GM18511 (cell line): Measurements from ENCODE around the gene MAP3K14.
A peak's percentile ranks its signal among the peaks of the same experiment; 100 is the strongest.

ENCODE experiments used
- ATAC-seq: cut with Tn5 transposase; IDR thresholded peaks from one replicate; pipeline ENCODE4 v1.9.1; 2021; ENCODE audit warnings: mild to moderate bottlenecking, moderate library complexity; ENCODE audit not compliant: unreplicated experiment

MAP3K14 gene

DNA sequence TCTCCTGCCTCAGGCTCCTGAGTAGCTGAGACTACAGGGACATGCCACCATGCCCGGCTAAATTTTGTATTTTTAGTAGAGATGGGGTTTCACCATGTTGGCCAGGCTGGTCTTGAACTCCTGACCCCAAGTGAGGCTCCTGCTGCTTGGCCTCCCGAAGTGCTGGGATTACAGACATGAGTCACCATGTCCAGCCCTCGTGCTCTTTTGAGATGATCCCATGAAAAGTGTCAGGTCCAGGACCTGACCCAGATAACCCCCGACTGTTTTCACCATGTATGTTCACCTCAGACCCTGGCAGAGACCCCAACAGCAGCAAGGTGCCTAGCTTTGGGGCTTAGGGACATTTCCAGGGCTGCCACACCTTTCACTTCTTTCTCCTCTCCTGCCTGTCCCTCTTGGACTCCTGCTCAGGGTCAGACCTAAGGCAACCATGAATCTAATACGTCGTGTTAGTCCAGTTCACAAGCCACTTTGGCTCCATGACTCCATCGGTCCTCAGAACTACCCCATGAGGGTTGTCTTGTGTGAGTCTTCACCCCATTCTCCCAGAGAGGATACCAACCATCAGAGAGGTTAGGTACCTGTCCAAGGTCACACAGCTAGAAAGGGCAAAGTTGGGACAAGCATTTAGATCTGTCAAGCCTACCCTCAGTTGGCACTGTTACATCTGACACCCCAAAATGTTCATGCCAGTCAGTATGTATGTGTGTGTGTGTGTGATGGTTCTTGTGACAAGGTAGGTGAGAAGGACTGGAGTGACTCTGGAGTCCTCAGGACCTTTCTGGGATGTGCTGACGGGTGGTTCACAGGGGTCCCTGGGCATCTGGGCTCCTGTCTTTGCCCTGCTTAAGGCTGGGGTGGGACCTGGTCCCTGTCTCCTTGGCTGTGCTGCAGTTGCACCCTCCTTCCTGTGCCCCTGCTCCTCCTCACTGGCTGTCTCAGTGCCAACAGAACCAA lies 23.1 kb upstream of the MAP3K14 start:
- ATAC-seq = no peak

DNA sequence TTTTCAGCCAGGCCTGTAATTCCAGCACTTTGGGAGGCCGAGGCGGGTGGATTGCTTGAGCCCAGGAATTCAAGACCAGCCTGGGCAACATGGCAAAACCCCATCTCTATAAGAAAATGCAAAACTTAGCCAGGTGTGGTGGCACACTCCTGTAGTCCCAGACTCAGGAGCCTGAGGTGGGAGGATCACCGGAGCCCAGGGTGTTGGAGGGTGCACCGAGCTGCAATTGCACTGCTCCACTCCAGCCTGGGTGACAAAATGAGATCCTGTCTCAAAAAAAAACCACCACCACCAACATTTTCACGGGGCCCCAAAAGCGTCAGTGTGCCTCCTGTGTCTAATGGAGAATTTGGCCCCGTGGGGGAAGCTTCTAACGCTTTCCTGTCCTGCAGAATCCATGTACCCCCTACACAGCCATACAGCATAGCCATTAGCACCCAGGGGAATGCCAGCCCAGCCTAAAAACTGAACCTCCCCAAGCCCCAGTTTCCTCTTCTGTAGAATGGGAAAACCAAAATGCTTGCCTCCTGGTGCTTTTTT lies 22.2 kb upstream of the MAP3K14 start:
- ATAC-seq = no peak

DNA sequence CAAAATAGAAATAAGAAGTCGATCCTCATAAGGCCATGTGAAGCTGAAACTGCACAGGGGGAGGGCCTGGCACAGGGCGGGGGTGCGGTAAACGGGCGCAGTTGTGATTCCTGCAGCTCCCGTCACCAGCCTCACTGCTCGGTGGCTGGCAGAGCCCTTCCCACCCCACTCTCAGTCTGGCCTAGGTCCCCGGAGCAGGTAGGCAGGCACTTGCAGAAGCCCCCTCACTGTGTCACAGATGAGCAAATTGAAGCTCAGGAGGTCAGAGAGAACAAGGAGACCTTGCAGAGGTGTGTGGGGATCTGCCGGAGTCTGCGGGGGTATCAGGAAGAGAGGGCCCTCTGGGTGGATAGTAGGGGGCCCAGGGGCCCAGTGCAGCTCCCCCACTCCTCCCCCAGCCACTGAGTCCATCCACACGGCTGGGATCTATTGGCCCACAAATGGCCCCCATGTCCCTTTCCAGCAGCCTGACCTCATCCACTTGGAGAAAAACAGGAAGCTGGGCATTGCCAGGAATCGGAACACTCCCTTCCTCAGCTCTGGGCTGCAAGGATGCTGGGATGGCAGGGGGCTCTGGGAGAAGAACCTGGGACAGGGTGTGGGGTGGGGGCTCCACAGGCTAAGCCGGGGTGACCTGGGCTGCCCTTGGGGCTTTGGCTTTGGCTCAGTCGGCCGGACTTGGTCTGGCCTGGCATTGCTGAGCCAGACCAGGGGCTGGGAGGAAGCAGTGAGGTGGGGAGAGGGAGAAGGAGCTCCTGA lies 21.4 kb upstream of the MAP3K14 start:
- ATAC-seq = no peak

DNA sequence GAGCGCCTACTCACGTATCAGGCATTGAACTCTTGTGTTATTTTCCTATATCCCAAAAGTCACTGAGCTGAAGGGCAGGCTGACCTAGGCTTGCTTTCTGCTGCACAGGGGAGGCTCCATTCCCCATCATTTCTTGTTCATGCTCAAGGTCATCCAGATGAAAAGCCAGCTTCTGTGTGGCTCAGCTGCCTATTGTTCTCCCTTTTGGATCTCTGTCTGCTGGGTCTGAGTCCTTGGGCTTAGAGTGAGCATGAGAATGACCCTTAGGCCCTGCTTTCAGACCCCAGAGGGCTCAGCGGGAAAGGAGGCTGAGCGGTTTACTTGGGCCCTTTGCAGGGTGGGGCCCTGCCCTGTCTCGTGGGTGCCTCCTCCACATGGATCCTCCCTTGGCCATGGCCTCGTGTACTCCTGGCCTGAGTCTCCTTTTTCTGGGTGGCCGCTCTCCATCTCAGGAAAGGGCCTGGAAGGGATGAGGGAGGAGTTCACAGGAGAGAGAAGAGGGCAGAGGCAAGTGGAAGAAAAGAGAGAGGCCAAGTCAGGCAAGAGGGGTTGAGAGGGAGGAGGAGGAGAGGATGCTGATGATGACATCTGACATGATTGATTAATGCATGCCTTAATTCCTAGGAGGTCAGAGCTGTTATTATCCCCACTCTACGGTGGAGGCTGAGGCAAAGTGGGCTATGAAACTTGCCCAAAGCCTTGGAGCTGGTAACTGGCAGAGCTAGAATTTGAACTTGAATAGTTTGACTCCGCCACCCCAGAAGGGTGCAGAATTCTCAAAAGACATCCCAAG lies 19.8 kb upstream of the MAP3K14 start:
- no peak for ATAC-seq

DNA sequence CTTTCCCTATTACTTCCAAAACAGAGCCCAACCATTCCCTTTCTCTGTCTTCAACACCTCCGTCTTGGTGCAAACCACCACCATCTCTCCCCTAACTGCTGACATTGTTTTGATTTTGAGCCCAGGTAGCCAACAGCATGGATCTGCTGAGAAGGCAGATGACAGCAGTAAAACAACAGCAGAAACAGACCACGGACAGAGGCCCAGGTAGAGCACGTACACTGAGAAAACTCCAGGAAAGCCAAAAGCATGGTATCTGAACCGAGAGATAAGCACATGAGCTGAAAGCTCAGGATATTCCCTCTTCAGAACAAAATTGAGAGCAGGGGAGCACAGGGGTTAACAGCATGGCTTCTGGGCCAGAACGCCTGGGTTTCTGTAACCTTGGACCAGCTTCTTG lies 18.9 kb upstream of the MAP3K14 start:
- no peak for ATAC-seq

DNA sequence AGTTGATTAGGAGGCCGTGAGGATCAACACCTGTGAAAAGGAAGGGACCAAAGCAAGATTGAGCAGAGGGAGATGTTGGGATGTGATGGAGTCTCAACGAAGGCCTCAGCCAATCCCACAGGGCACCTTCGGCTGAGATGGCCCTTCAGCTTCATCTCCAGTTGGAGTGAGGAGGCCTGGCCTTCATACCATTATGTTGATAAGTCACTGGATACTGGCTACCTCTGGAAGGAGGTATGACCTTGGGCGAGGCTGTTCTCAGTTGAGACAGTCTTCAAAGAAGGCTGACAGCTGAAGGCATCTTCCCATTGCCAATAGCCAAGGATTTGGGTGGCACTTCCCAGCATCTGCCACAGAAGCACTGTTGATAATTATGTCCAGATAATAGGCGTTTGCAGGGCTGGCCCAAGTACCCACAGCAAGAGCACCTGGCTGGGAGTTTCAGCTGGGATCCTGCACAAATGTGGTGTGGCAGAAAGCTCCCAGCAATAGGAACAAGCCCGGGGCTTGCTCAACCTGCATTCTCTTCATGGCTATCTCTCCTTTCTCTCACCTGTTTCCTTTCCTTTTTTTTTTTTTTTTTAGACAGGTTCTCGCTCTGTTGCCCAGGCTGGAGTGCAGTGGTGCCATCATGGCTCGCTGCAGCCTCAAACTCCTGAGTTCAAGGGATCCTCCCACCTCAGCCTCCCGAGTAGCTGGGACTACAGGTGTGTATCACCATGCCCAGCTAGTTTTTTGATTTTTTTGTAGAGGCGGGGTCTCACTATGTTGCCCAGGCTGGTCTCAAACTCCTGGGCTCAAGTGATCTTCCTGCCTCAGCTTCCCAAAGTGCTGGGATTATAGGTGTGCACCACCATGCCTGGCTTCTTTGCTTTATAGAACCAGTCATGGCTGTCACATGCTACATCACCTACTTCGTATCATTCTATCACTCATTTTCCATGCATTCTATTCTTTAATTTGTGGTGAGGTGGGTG lies 18.2 kb upstream of the MAP3K14 start:
- no peak for ATAC-seq

DNA sequence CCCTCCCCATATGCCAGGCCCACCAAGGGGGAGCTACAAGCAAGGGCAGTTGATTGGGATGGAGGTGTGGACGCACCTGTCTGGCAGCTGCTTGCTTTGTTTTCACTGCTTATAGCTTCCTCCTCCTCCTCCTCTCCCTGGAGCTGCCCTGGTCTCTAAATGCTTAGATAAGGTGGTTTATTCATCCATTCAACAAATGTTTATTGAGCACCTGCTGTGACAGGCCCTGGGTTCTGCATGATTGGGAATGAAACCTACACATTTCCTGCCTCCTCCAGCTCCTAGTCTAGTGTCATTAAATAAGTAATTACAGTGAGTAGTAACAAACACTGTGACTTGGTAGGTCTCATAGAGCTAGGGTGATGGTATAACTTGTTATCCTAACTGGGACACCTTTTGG lies 17.4 kb upstream of the MAP3K14 start:
- ATAC-seq = no peak

DNA sequence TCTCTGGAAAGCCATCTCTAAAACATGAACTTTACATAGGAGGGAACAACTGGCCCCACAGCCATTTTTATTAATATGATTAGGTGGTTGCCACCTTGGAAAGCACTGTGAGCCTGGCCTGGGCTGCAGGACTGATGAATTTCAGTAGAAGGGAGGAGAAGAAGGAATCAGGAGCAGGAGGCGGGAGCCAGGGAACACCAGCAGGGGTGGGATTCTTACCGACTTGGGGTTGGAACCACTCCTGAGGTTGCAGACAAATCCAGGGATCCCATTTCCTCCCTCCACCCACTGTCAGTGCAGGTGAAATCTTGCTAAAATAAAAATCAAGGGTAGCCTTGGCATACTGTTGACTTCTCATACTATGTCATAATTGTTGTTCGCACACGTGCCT lies 16.9 kb upstream of the MAP3K14 start:
- ATAC-seq = no peak

DNA sequence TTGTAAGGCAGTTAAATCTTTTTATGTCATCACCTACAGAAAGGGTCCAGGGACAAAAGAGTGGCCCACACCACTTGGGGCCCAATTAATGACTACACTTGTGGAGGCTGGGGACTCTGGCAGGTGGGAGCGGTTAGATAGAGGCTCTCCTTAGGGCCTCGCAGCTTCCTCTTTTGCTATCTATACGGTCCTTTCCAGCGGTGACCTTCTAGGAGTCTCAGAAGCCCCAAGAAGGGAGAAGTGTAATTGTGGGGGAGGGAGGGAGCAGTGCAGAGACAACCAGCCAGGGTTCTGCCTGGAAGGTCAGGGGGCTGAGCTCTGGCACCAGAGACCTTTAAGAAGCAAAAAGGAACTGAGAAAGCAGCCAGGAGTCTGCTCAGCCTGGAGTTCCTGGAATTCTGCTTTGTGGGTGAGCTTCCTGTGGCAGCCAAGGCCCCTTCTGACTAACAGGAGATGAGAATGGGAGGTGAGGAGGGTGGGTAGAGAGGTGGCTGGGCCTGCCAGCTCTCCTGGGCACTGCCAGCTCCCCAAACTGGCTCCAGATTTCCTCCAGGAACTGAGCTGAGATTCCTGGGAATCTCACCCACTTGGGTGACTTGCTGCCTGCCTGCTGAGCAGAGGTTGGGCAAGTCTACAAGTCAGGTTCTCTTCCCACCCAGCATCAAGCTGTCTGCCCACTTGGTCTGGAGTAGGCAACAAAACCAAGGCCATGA lies 16.3 kb upstream of the MAP3K14 start:
- peak; percentile 64 for ATAC-seq

DNA sequence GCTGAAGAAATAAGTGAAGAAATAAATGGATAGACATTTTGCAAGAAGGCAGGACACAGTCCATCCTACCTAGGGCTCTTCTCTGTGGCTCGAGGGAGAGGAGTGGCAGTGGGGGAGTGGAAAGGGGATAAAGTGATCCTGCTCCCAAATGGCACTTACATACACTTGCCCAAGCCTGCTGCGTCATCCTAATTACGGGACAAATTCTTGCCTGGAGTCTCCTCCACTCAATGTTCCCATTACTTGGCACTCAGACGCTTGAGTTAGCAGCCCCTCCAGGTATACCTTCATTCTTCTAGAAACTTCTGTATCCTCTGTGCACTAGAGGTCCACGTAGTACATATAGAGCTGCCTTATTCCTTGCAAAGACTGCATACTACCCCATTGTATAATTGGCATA lies 15.7 kb upstream of the MAP3K14 start:
- ATAC-seq = no peak

DNA sequence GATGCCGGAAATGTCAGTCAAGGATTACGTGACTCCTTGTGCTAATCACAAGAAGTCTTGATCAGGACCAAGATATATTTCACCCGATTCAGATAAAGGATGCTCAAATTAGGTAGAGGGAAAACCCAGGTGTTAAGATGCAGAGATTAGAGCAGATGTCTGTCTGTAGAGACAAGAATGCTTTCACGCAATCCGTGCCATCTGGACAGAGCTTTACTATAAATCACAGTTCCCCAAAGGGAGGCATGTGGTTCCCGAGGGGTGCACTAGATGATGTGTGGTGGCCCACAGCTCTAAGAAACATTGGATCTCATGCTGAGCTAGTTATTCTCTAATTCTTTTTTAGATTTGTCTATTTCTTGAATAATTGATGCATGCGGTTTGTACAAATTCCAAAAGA lies 9.8 kb upstream of the MAP3K14 start:
- ATAC-seq = no peak

DNA sequence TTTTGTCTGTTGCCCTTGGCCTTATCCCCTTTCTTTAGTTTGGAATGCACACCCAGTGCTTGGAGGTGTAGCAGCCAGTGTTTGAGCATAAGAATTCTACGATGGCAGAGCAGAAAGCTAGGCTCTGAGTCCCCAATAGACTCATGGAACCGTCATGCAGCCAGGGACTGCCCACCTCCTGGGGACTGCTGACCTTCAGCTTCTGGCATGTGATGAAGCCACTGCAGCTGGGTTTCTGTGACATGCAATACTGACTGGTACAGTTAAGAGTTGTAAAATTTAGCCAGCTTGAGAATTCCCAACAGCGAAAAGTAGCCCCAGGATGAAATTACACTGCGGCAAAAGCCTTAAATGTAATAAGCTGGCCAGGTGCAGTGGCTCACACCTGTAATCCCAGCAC lies 9.0 kb upstream of the MAP3K14 start:
- ATAC-seq = no peak

DNA sequence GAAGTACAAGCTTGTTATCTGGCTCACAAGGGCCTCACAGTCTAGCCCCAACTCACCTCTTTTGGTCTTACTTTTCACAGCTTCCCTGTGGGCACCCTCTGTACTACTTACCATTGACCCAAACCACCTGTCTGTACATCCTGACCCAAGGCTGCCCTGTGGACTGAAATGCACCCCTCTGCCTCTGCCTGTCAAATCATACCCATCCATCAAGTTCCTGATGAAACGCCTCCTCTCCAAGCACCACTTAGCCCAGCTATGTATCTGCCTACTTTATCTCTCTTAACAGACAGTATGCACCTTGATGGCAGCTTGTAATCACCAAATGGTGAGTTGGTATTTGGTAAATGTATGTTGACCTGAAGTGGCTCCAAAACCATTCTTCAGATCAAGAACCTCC lies 7.5 kb upstream of the MAP3K14 start:
- no peak for ATAC-seq

DNA sequence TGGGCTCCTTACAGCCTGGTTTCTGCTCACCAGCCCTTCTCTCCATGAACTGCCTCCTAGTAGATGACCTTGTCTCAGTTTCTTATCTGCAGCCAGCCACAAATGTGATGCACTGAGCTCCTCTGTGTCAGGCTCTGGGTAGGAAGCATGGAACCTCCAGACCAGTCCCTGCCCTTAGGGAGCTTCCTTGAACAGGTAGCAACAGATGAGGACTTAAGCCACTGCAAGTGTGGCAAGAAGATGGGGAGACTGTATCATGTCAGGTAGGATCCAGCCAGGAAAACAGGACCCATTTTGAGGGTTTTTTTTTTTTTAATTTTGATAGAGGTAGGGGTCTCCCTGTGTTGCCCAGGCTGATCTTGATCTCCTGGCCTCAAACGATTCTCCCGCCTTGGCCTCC lies 5.3 kb upstream of the MAP3K14 start:
- ATAC-seq = no peak

DNA sequence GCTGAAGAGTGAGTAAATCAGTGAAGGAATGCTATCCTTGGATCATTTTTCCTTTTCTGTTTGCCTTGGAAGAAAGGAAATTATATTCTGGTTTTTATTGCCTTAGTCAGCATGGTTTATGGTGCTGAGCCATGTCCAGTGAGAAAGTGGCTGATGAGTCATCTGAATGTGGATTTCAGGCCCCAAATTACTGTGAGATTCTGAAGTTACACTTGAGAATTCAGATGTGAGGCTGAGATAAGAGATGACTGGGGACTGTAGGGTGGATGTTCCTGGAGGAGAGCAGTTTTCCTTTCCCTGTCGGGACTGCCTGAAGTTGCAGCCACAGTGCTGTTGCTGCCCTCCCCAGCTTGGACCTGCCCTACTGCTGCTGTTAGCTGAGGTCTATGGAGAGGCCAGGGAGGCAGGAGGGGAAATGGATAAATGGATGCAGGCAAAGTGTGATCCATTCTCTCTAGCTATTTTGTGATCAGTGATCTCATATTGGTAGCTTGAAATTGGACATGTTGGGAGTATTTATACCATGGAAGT lies 4.2 kb upstream of the MAP3K14 start:
- no peak for ATAC-seq

DNA sequence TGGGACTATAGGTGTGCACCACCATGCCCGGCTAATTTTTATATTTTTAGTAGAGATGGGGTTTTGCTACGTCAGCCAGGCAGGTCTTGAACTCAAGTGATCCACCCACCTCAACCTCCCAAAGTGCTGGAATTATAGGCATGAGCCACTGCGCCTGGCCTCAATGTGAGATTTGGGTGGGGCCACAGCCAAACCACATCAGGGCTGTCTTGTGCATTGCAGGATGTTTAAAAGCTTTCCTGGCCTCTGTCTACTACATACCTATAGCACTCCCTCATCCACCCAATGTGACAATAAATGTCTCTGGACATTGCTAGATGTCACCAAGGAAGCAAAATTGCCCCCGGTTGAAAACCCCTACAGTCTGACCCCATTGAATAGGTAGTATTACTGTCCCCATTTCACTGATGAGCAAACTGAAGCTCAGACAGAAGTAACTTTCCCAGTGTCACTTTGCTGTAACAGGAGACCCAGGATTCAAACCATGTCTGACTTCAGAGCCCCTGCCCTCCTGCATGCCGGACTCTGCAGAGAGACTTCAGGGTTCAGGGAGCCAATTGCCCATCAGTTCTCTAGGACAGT lies 3.6 kb upstream of the MAP3K14 start:
- ATAC-seq = no peak

DNA sequence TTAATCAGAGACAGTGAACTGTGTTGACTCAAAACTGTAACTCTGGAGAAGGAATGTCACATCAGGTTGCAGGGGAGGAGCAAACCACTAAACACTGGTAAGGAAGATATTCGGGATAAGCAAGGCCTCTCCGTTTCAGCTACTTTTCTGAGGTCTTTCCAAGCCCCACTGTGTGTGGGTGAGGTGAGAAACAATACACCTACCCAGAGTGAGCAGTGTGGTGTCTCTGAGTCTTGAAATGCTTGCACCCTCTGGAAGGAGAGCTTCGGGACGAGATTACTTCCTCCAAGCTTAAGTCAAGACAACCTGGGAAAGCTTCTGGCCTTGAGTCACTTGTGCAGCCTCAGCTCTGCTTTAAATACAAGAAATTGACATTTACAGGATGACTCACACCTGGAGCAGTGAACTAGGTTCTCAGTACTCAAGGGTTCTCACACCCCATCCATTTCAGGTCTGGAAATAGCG lies 2.5 kb upstream of the MAP3K14 start:
- no peak for ATAC-seq

DNA sequence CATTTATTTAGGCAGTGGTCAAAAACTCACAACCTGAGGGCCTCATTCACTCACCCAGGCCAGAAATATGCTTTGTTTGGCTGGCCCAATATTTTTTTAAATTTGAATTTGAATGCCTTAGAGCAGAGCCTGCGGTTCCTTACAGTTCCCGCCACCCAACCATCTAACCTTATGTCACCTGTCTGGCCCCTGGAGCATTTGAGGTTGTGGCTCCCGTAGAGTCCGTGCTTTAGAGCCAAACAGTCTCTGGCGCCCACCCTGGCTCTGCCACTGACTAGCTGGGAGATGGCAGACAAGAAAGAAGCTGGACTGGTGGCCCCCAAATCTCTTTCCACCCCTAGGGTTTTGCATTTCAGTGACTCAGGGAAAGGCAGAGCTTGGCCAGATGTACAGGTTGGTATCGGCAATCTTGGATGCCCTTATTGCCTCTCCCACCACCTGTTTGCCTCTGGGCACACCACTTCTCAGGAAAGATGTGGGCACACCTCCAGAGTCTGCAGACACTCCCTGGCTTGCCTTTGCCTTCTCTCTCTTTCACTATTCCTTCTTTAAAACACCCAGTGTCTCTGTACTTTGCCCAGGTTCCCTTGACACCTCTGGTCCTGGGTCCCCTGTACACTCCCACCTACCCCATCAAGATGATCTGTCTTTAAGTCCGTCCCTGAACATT lies 1.9 kb upstream of the MAP3K14 start:
- ATAC-seq = no peak
